ENCODE data around the gene LRRC61.
"Not testable (repeated sequence)": the region's sequence is repeated elsewhere in the genome, so short reads cannot be mapped to it uniquely, and the experiment has no call there.

DNA sequence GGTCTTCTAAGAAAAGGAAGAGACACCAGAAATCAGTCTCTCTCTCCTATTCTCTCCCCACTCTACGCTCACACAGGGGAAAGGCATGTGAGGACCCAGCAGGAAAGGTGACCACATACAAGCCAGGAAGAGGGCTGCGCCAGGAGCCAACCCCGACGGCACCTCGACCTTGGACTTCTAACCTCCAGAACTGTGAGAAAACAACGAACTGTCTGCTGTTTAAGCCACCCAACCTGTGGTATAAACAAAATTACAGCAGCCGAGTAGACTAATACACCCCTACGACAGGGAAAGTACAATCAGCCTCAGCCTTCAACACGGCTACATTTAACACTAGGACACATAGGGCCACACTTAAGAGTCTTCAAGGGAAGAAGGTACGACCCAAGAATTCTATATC, 26.4 kb upstream of the LRRC61 start:
- TF ChIP-seq, protein P1, sequence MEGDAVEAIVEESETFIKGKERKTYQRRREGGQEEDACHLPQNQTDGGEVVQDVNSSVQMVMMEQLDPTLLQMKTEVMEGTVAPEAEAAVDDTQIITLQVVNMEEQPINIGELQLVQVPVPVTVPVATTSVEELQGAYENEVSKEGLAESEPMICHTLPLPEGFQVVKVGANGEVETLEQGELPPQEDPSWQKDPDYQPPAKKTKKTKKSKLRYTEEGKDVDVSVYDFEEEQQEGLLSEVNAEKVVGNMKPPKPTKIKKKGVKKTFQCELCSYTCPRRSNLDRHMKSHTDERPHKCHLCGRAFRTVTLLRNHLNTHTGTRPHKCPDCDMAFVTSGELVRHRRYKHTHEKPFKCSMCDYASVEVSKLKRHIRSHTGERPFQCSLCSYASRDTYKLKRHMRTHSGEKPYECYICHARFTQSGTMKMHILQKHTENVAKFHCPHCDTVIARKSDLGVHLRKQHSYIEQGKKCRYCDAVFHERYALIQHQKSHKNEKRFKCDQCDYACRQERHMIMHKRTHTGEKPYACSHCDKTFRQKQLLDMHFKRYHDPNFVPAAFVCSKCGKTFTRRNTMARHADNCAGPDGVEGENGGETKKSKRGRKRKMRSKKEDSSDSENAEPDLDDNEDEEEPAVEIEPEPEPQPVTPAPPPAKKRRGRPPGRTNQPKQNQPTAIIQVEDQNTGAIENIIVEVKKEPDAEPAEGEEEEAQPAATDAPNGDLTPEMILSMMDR (IDR thresholded peaks at IDR 0.05) = not testable (repeated sequence)
- TF ChIP-seq POLR2A (IDR thresholded peaks at IDR 0.05) = not testable (repeated sequence)
